ENCODE results near the gene ARHGEF25.
"Not testable (repeated sequence)": the region's sequence is repeated elsewhere in the genome, so short reads cannot be mapped to it uniquely, and the experiment has no call there.

The ARHGEF25 gene

DNA sequence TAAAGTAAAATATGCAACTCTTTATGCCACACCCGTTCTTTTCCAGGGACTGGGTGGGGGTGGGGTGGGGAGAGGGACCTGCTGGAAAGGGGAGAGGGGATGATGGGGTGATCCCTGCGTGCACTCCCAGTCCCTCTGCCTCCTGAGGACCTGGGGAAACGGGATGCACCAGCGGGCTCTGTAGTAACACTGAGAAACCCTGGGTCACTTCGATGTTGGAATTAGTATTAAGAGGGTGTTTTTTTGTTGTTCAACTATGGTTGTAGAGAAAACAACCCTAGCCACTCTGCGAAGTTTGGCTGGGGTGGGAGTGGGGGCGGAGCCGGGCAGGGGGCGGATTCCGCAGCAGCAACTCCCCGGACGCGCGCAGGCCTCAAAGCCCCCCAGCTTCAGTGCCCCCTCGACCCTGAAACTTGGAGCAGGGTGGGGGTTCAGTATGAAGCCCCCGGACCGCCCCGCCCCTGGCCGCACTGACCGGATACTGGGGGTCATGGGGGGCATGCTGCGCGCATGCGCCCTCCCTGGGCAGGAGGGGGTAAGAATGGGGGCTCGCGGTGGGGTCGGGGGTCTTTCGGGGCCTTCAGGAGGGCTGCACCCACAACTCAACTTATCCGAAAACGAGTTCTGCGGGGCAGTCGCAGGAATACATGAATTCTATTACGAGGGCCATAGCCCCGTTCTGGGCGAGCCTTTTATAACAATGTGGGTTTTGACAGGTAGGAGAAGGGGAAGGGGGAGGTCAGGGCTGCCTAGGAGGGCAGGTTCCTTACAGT lies 1.3 kb upstream of the ARHGEF25 start:
- DNase-seq: no peak

DNA sequence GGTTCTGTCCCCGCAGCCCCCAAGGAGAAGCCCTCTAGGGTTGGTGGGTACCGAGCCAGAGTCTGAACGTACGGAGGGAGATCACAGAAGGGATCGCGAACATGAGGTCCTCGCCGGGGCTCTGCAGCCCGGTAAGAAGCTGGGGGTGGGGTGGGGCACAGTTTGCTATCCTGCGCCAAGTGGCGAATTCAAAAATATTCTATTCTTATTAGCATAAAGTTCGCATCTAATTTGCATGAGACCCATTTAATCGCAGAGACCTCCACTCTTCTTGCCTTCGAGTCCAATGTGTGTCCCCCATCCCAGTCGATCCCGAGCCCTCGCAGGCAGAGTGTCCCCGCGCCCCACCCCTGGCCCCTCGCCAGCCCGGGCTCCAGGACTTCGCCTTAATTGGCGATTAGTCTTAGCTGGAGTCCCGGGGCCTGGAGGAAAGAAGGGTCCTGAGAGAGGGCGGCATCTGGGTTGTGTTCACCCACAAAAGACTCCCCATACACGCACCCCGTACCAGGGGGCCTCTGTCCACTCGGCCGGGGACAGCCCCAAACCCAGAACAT lies 604 bp upstream of the ARHGEF25 start:
- DNase-seq: no peak

DNA sequence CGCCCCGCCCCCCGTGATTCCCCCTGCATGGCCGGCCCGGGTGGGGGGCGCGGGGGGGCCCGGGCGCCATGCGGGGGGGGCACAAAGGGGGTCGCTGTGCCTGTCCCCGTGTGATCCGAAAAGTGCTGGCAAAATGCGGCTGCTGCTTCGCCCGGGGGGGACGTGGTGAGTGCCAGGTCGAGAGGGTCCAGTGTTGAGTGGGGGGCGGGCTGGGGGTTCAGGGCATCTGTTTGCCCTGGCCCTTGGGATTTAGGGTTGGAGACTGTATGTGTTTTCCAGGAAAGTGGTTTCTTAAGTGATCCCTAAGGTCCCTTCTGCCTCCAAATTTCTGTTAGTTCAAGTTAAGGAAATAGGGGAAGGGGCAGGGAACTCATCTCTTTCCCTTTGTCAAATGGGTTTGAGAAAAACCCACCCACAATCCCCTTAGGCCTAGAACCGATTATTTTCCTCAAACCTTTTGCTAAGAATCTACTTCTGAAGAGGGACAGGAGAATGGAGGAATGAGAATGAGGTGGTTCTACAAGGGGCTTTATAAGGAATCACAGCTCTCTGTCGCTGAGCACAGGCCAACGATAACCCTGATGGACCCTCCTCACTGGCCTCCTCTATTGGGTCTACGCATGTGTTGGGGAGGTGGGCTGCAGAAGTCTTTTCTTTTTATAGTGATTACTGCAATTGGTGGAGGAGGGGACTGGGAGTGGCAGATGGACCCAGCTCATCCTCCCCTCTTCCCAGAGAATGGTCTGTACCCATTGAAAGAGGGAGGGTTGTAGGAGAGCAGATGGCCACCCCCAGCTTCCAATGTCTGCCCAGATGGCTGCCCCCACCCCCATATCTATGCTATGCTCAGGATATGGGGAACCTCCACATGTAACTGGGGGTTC lies 834 bp downstream of the ARHGEF25 start:
- peak; percentile 76 for DNase-seq

GRCh38 chr12:57612711-57613426 lies 1.6 kb downstream of the ARHGEF25 start:
- DNase-seq: no peak

- no peak for DNase-seq
These were observed 2.3 kb downstream of the ARHGEF25 start for GRCh38 chr12:57613427-57614109.

DNA sequence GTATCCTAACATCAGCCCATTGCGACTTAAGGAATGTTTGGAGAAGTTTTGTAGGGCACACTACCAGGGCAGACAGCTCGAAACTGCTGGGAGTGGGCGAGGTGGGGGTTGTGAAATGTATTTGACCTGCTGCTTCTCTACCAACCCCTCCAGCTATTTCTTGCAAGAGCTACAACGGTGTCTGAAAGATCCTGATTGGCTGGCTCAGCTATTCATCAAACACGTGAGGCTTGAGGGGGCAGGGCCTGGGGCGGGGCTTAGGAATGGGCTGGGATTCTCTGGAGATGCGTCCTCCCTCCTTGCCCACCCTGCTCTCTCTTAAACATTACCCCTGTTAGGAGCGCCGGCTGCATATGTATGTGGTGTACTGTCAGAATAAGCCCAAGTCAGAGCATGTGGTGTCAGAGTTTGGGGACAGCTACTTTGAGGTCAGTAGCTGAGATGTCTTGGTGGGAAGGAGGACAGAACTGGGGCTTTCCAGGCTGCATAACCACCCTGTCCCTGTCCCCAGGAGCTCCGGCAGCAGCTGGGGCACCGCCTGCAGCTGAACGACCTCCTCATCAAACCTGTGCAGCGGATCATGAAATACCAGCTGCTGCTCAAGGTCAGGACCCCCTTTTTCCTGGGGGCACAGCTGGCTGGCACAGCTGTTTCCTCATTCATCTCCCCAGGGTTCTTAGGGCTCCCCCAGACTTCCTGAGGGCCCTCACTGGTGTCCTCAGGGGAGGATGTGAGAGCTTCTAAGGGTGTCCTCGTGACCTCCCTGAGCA lies 3.1 kb downstream of the ARHGEF25 start:
- peak; percentile 48 for DNase-seq

DNA sequence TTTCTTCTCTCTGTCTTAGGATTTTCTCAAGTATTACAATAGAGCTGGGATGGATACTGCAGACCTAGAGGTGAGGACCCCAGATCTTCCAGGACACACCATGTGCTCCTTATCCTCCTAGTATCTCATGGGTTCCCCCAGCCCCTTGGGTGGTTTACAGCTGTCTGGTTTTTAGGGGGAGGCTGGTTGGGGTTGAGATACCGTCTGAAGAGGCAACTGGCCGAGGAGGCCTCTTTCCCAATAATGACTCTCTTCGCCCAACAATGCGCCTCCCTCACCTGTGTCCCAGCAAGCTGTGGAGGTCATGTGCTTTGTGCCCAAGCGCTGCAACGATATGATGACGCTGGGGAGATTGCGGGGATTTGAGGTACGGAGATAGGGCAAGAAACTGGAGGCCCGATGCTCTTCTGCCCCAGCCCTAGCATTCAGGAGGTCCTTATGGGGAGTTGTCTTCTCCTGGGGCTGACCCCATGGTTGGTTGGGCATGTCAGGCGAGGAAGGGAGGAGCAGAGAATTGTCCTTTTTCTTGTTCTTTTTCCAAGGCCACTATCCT lies 3.8 kb downstream of the ARHGEF25 start:
- DNase-seq: no peak

- DNase-seq: no peak
These were observed 4.4 kb downstream of the ARHGEF25 start for GRCh38 chr12:57615637-57616036.

- no peak for DNase-seq
These were observed 5.3 kb downstream of the ARHGEF25 start for GRCh38 chr12:57616383-57617101.

DNA sequence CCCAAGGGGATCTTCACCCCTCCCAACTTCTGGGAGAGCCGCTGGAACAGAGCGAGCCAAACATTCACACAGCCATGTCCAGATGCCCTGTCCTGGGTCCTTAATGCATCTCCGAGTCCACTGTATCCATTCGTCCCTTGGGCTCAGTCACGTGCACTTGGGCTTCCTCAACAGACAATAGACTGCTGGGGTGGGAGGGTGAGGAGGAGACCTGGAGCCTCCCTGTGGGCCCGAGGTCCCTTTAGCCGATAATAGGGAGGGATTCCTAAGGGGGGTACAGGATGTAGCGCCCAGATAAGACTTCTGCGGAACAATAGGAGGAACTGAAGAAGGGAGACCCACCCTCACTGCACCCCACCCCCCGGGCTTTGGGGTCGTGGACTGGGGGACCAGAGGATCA lies 6.7 kb downstream of the ARHGEF25 start:
- no peak for DNase-seq

DNA sequence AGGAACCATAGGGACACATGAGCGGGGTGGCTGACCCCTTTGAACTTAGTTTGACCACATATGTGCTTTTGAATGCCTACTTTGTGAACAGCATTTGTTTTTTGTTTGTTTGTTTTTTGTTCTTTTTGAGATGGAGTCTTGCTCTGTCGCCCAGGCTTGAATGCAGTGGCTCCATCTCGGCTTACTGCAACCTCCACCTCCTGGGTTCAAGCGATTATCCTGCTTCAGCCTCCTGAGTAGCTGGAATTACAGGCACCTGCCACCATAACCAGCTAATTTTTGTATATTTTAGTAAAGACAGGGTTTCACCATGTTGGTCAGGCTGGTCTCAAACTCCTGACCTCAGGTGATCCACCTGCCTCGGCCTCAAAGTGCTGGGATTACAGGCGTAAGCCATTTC lies 7.2 kb downstream of the ARHGEF25 start:
- DNase-seq: not testable (repeated sequence)

GRCh38 chr12:57618966-57619433 lies 7.8 kb downstream of the ARHGEF25 start:
- DNase-seq: no peak

DNA sequence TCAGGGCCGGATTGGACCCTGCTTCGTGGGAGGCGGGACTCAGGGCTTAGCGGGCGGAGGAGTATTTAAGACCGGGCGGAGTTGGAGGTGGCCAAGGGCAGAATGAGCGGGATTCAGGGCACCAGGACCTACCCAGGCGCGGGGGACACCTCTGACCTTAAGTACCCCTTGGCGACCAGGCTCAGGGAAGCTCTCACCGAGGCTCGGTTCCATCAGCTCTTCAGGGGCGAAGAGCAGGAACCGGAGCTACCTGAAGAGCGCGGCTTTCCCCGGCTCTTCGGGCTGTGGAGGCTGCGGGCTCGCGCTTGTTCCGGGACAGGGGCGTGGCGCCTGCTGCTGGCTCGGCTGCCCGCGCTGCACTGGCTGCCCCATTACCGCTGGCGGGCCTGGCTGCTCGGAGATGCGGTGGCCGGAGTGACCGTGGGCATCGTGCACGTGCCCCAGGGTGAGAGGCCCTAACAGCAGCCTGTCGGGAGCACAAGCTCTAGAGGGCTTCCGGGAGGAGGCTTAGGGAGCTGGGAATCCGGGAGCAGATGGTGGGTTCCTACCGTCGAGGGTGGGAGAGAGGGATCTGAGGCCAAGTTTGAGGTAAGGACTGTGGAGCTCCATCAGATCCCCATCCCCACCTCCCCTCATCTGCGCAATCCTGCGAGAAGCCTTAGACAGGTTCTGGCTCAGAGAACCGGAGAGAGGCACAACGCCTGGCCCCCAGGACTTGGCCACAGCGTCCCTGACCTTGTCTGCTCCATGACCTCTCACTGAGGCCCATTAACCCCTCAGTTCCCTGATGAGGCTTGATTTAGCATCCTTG lies 8.4 kb downstream of the ARHGEF25 start:
- DNase-seq: no peak

DNA sequence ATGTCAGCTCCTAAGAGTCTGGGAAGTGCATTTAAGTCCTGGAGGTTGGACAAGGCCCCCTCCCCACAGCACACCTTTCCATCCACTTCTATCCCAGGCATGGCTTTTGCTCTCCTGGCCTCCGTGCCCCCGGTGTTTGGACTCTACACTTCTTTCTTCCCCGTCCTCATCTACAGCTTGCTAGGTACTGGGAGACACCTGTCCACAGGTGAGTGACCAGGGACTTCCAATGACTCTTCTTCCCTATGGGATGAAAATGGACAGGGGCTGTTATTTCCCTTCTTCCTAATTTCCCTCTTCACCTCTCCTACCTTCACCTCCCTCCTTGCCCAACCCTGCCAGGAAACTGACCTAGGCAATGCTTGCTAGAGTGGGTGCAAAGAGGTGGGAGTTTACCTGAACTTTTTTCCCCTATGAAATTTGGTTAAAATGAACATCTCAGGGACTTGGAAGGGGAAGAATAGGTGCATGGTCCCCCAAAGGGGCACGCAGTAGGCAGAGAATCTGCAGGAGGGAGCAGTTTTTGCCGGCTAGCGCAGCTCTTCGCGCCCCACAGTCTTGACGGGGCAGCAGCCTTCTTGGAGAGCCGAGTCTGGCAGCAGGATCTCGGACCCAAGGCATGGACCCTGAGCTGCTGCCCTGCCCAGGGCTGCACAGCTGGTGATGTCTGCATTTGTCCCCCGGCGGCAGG lies 9.2 kb downstream of the ARHGEF25 start:
- DNase-seq: no peak

- no peak for DNase-seq
These were observed 9.8 kb downstream of the ARHGEF25 start for GRCh38 chr12:57620936-57621496.

GRCh38 chr12:57621497-57622292 lies 10.5 kb downstream of the ARHGEF25 start:
- DNase-seq: peak; percentile 40
